Gastroesophageal sphincter (tissue), 4 donors: ENCODE results near the gene CD72. TPM values are rescaled to one million over a fixed set of nuclear protein-coding genes. Genes with fewer than 3 reads are reported as not detected.

Source experiments
- ATAC-seq: fragments of 150-250 bp; one replicate; pipeline ENCODE4 v1.9.1; 2016; ENCODE audit warnings: mild to moderate bottlenecking, moderate library complexity
- H3K27ac ChIP-seq, 4 donors: fragments of 200-600 bp; sonication (generic) in 3 of 4; 1 replicate in 3 of 4; 2 replicates in 1 of 4; pipeline ENCODE4 v1.5.1; 2016 to 2019
- H3K27me3 ChIP-seq: fragments of 200-600 bp; sonication (generic); one replicate; pipeline ENCODE4 v1.5.1; 2019
- H3K36me3 ChIP-seq, 2 donors: fragments of 200-600 bp; sonication (generic); one replicate each; pipeline ENCODE4 v1.5.1; 2019; ENCODE audit warnings: control low read depth in 1 of 2
- H3K4me1 ChIP-seq, 3 donors: fragments of 200-600 bp; sonication (generic); 1 replicate in 2 of 3; 2 replicates in 1 of 3; pipeline ENCODE4 v1.5.1; 2016 to 2019; ENCODE audit warnings: control low read depth in 2 of 3
- H3K4me3 ChIP-seq, 2 donors: fragments of 200-600 bp; sonication (generic); one replicate each; pipeline ENCODE4 v1.5.1; 2019; ENCODE audit warnings: mild to moderate bottlenecking in 1 of 2, moderate library complexity in 1 of 2
- H3K9me3 ChIP-seq, 3 donors: fragments of 200-600 bp; sonication (generic); one replicate each; pipeline ENCODE4 v1.5.1; 2017 to 2019; ENCODE audit warnings: control low read depth in 2 of 3
- CTCF ChIP-seq, 4 experiments: fragments of 200-600 bp in 2 of 4; fragments of 450-650 bp in 2 of 4; sonication (generic) in 1 of 4; IDR thresholded peaks; one replicate each; pipeline ENCODE4 v1.5.1; 2017 to 2019; ENCODE audit warnings: antibody characterized with exemption in 4 of 4, mild to moderate bottlenecking in 2 of 4, moderate library complexity in 2 of 4
- EP300 ChIP-seq: sonication (generic); formaldehyde crosslinking; IDR thresholded peaks from one replicate; pipeline ENCODE4 v1.6.1; 2017; ENCODE audit warnings: antibody characterized with exemption, mild to moderate bottlenecking
- POLR2A ChIP-seq, 2 donors: fragments of 450-650 bp; IDR thresholded peaks; one replicate each; pipeline ENCODE4 v1.6.1; 2017; ENCODE audit warnings: antibody characterized with exemption in 2 of 2, mild to moderate bottlenecking in 2 of 2, moderate library complexity in 1 of 2
- POLR2AphosphoS5 ChIP-seq: sonication (generic); formaldehyde crosslinking; IDR thresholded peaks from one replicate; pipeline ENCODE4 v1.6.1; 2017; ENCODE audit warnings: antibody characterized with exemption
- WGBS, 2 donors: methylation state at CpG; one replicate each; pipeline ENCODE4 v1.1.5; 2018; ENCODE audit warnings: low coverage in 1 of 2; 5-methylcytosine and 5-hydroxymethylcytosine counted together
- total RNA-seq, 4 donors: library from RNA; depleted of rRNA; stranded (reverse); fragments of >200 nt; gene quantifications; one replicate each; pipeline ENCODE4 v1.1.0, GENCODE V29; 2016

The CD72 gene
- total RNA-seq, 4 donors from 2014 or later = 1.0 to 2.0 (median 1.5) TPM

- TF ChIP-seq POLR2AphosphoS5 = no peak
- TF ChIP-seq EP300 = no peak
- TF ChIP-seq CTCF (IDR thresholded peaks at IDR 0.05) = no peak
- no peak for TF ChIP-seq POLR2A (IDR thresholded peaks at IDR 0.05)
- H3K9me3 ChIP-seq = no peaks in the 10 kb centered on the region
- 18 to 20% methylated on average over 12 to 24 of the region's 25 CpGs for WGBS, 2 donors
- peaks cover 0 to 11% of the 10 kb centered on the region in 2 donors for H3K36me3 ChIP-seq
- H3K4me1 ChIP-seq = peaks cover 0 to 45% (median 7%) of the 10 kb centered on the region in 3 donors
- no peaks in the 10 kb centered on the region for H3K27me3 ChIP-seq
- H3K27ac ChIP-seq = peak overlapping the region; percentile 94 to 100 (median 100)
- ATAC-seq = peak; percentile 19
- peak overlapping the region; percentile 1 to 97 for H3K4me3 ChIP-seq
Measured at GRCh38 chr9:35656831-35657545, 38.8 kb upstream of the CD72 start.

- Histone ChIP-seq H3K4me3 (no peak overlapping the region), H3K4me1 (peaks cover 0 to 39% (median under 1%) of the 10 kb centered on the region in 3 donors), H3K27me3 (no peaks in the 10 kb centered on the region), H3K27ac (peak overlapping the region; percentile 94 to 100 (median 100)), H3K36me3 (peaks cover 0 to 11% of the 10 kb centered on the region in 2 donors), H3K9me3 (no peaks in the 10 kb centered on the region)
- no peak for TF ChIP-seq CTCF (IDR thresholded peaks at IDR 0.05)
- no peak for TF ChIP-seq EP300
- TF ChIP-seq POLR2AphosphoS5 = no peak
- TF ChIP-seq POLR2A (IDR thresholded peaks at IDR 0.05) = no peak
- ATAC-seq = no peak
- WGBS, 2 donors = 80% methylated on average over 8 of the region's 17 CpGs; no CpG with 5 or more reads in 1 of the 2 donors
Measured at GRCh38 chr9:35656348-35656747, 38.1 kb upstream of the CD72 start.

DNA sequence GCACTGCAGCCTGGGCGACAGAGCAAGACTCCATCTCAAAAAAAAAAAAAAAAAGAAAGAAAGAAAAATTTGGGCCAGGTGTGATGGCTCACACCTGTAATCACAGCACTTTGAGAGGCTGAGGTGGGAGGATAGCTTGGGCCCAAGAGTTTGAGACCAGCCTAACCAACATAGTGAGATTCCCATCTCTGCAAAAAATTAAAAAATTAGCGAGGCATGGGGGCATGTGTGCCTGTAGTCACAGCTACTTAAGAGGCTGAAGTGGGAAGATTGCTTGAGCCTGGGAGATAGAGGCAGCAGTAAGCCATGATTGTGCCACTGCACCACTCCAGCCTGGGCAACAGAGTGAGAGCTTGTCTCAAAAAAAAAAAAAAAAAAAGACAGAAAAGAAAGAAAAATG, 35.4 kb upstream of the CD72 start:
- H3K27me3 ChIP-seq = no peaks in the 10 kb centered on the region
- WGBS, 2 donors = 80 to 83% methylated on average over 1 to 2 of the region's 2 CpGs
- peaks cover 0 to 25% (median 0%) of the 10 kb centered on the region in 3 donors for H3K4me1 ChIP-seq
- no peak overlapping the region for H3K27ac ChIP-seq
- H3K9me3 ChIP-seq = no peaks in the 10 kb centered on the region
- no peak for TF ChIP-seq POLR2AphosphoS5
- ATAC-seq = no peak
- H3K4me3 ChIP-seq = no peak overlapping the region
- H3K36me3 ChIP-seq = no peaks in the 10 kb centered on the region

- no peak overlapping the region for H3K27ac ChIP-seq
- 92 to 95% methylated on average over 6 to 8 of the region's 8 CpGs for WGBS, 2 donors
- no peaks in the 10 kb centered on the region for H3K9me3 ChIP-seq
- H3K27me3 ChIP-seq = no peaks in the 10 kb centered on the region
- H3K36me3 ChIP-seq = no peaks in the 10 kb centered on the region
- H3K4me1 ChIP-seq = peaks cover 0 to 28% (median 0%) of the 10 kb centered on the region in 3 donors
- TF ChIP-seq CTCF (IDR thresholded peaks at IDR 0.05) (no peak), EP300 (no peak), POLR2A (IDR thresholded peaks at IDR 0.05) (no peak)
- no peak overlapping the region for H3K4me3 ChIP-seq
- no peak for ATAC-seq
Measured at GRCh38 chr9:35652829-35653209, 34.6 kb upstream of the CD72 start.

GRCh38 chr9:35651956-35652828, 34.0 kb upstream of the CD72 start:
- ATAC-seq = no peak
- H3K36me3 ChIP-seq = no peaks in the 10 kb centered on the region
- WGBS, 2 donors = 69 to 83% methylated on average over 3 of the region's 7 CpGs
- H3K27ac ChIP-seq = no peak overlapping the region
- no peak for TF ChIP-seq EP300
- TF ChIP-seq CTCF (IDR thresholded peaks at IDR 0.05) = no peak
- no peak for TF ChIP-seq POLR2AphosphoS5
- TF ChIP-seq POLR2A (IDR thresholded peaks at IDR 0.05) = no peak
- no peaks in the 10 kb centered on the region for H3K9me3 ChIP-seq
- no peak overlapping the region for H3K4me3 ChIP-seq
- H3K4me1 ChIP-seq = peaks cover 0 to 30% (median 2%) of the 10 kb centered on the region in 3 donors
- no peaks in the 10 kb centered on the region for H3K27me3 ChIP-seq
